Natural killer cell (primary cell): Measurements from ENCODE around the gene LRP4. TPM values are rescaled to one million over a fixed set of nuclear protein-coding genes. Genes with fewer than 3 reads are reported as not detected.

Experiments used
- ATAC-seq, 3 donors: fragments of 150-1000 bp in 2 of 3; fragments of 200-7000 bp in 1 of 3; cut with Tn5 transposase; 1 replicate in 1 of 3; 2 replicates in 2 of 3; pipeline ENCODE4 v1.10.0; 2021; ENCODE audit warnings: mild to moderate bottlenecking in 2 of 3, moderate library complexity in 2 of 3
- DNase-seq, 2 donors: peaks; one replicate each; pipeline versions ENCODE4 v3.0.0 to v3.0.0-alpha.2; 2013 to 2021; ENCODE audit warnings: mixed read lengths in 1 of 2
- H3K27ac ChIP-seq: one replicate; pipeline ENCODE4 v1.5.1; 2013; ENCODE audit warnings: mild to moderate bottlenecking, low read length
- H3K27me3 ChIP-seq: one replicate; pipeline ENCODE4 v1.6.1; 2013; ENCODE audit warnings: low read length; ENCODE audit not compliant: control insufficient read depth, insufficient read depth
- H3K36me3 ChIP-seq: one replicate; pipeline ENCODE4 v1.6.1; 2013; ENCODE audit warnings: low read length; ENCODE audit not compliant: control insufficient read depth, insufficient read depth
- H3K4me1 ChIP-seq: one replicate; pipeline ENCODE4 v1.6.1; 2013; ENCODE audit warnings: low read length; ENCODE audit not compliant: control insufficient read depth, insufficient read depth
- H3K4me3 ChIP-seq: one replicate; pipeline ENCODE4 v1.5.1; 2013; ENCODE audit warnings: low read length
- H3K9me3 ChIP-seq: one replicate; pipeline ENCODE4 v1.6.1; 2013; ENCODE audit warnings: low read length; ENCODE audit not compliant: control insufficient read depth, insufficient read depth
- H3K27ac Mint-ChIP-seq, 2 donors: one replicate each; pipeline ENCODE4 v1.8.0; 2022; ENCODE audit warnings: mild to moderate bottlenecking in 2 of 2, mixed read lengths in 2 of 2, moderate library complexity in 1 of 2
- H3K27me3 Mint-ChIP-seq, 2 donors: one replicate each; pipeline ENCODE4 v1.8.0; 2022; ENCODE audit warnings: low read depth in 2 of 2, mixed read lengths in 2 of 2
- H3K36me3 Mint-ChIP-seq: one replicate; pipeline ENCODE4 v1.8.0; 2022; ENCODE audit warnings: mixed read lengths
- H3K4me1 Mint-ChIP-seq, 2 donors: one replicate each; pipeline ENCODE4 v1.8.0; 2022; ENCODE audit warnings: mixed read lengths in 2 of 2
- H3K4me3 Mint-ChIP-seq: one replicate; pipeline ENCODE4 v1.8.0; 2022; ENCODE audit warnings: mild to moderate bottlenecking, moderate library complexity, mixed read lengths
- H3K9me3 Mint-ChIP-seq, 2 donors: one replicate each; pipeline ENCODE4 v1.8.0; 2022; ENCODE audit warnings: mixed read lengths in 2 of 2
- CTCF ChIP-seq: fragments of 200-600 bp; IDR thresholded peaks from one replicate; pipeline ENCODE4 v1.8.0; 2022; ENCODE audit warnings: antibody characterized with exemption
- WGBS: methylation state at CpG from one replicate; pipeline ENCODE4 v1.1.7; 2013; ENCODE audit warnings: missing lambda C conversion rate; ENCODE audit not compliant: insufficient coverage; 5-methylcytosine and 5-hydroxymethylcytosine counted together
- intact Hi-C: fragments of 100-400 bp; cut with micrococcal nuclease; formaldehyde crosslinking; loops from one replicate; pipeline ENCODE4 v1.14.2; 2022
- total RNA-seq, 4 donors: library from RNA; stranded (reverse); fragments of 120-200 nt in 1 of 4; gene quantifications; one replicate each; pipeline versions ENCODE4 v1.2.3 to v1.2.4, GENCODE V29; 2013 to 2022

Gene LRP4
- total RNA-seq, 3 donors from 2014 or later (not counting 1 experiment from before 2014, with no cell fraction given): not detected

DNA sequence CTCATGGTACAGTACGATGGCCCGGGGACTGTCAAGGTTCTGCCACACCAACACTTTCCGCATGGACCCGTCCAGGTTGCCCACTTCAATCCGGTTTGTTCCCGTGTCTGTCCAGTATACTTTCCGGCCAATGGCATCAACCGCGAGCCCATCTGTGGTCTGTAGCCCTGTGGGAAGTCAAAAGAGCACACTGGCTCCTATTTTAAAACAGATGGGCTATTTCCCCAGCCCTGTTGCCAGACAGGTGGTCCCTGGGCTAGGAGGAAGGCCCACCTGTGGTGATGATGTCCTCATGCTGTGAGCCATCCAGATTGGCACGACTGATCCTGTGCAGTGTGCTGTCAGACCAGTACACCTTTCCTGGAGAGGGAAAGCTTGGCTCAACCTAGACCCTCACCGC lies 41.9 kb downstream of the LRP4 start:
- H3K36me3 ChIP-seq: no peaks in the 10 kb centered on the region
- H3K4me1 ChIP-seq: no peaks in the 10 kb centered on the region
- Mint-ChIP-seq H3K27ac (no peak overlapping the region), H3K27me3 (peaks cover 7% of the 10 kb centered on the region in 2 donors), H3K9me3 (no peaks in the 10 kb centered on the region), H3K4me3 (no peak overlapping the region), H3K4me1 (no peaks in the 10 kb centered on the region), H3K36me3 (no peaks in the 10 kb centered on the region)
- DNase-seq: no peak
- 93% methylated on average over 11 of the region's 11 CpGs for WGBS
- H3K27me3 ChIP-seq: no peaks in the 10 kb centered on the region
- TF ChIP-seq CTCF: no peak
- no peak for ATAC-seq
- H3K4me3 ChIP-seq: no peak overlapping the region
- no peak overlapping the region for H3K27ac ChIP-seq
- no peaks in the 10 kb centered on the region for H3K9me3 ChIP-seq
- intact Hi-C loops: no loop called here

DNA sequence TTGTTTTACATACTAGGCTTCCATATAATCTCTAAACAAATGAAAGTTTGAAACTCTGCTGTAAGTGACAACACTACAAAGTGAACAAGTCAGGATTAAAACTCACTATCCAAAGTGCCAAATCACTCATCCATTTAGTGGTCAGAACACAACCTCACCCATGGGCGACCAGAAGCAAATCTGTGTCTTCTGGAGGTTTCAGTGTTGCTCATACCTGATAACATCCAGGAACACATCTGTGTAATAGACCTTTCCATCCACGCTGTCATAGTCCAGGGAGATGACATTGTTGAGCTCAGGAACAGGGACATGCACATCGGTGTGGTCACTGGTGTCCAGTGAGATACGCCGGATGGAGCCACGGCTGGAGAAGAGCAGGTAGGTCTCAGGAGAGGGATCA lies 43.8 kb downstream of the LRP4 start:
- Mint-ChIP-seq H3K4me1 (no peaks in the 10 kb centered on the region), H3K9me3 (no peaks in the 10 kb centered on the region), H3K27me3 (peaks cover 7 to 9% of the 10 kb centered on the region in 2 donors), H3K27ac (no peak overlapping the region), H3K4me3 (no peak overlapping the region), H3K36me3 (no peaks in the 10 kb centered on the region)
- Histone ChIP-seq H3K27ac (no peak overlapping the region), H3K36me3 (no peaks in the 10 kb centered on the region), H3K27me3 (no peaks in the 10 kb centered on the region), H3K4me3 (no peak overlapping the region), H3K4me1 (no peaks in the 10 kb centered on the region), H3K9me3 (no peaks in the 10 kb centered on the region)
- no peak for ATAC-seq
- TF ChIP-seq CTCF: no peak
- intact Hi-C loops: no loop called here
- WGBS: 86% methylated on average over 6 of the region's 6 CpGs
- no peak for DNase-seq

- no peak for TF ChIP-seq CTCF
- no peaks in the 10 kb centered on the region for H3K36me3 ChIP-seq
- no peaks in the 10 kb centered on the region for H3K9me3 Mint-ChIP-seq
- ATAC-seq (no peak), DNase-seq (no peak)
- H3K27me3 ChIP-seq: no peaks in the 10 kb centered on the region
- no peak overlapping the region for H3K27ac Mint-ChIP-seq
- H3K9me3 ChIP-seq: no peaks in the 10 kb centered on the region
- H3K4me3 Mint-ChIP-seq: no peak overlapping the region
- no peak overlapping the region for H3K27ac ChIP-seq
- whole genome bisulfite sequencing: 91% methylated on average over 6 of the region's 6 CpGs
- H3K4me1 Mint-ChIP-seq: no peaks in the 10 kb centered on the region
- intact Hi-C loops: no loop called here
- no peaks in the 10 kb centered on the region for H3K36me3 Mint-ChIP-seq
- H3K4me1 ChIP-seq: no peaks in the 10 kb centered on the region
- H3K4me3 ChIP-seq: no peak overlapping the region
- H3K27me3 Mint-ChIP-seq: peaks cover 13% of the 10 kb centered on the region in 2 donors
Measured at GRCh38 chr11:46868912-46869311, 49.4 kb downstream of the LRP4 start.

DNA sequence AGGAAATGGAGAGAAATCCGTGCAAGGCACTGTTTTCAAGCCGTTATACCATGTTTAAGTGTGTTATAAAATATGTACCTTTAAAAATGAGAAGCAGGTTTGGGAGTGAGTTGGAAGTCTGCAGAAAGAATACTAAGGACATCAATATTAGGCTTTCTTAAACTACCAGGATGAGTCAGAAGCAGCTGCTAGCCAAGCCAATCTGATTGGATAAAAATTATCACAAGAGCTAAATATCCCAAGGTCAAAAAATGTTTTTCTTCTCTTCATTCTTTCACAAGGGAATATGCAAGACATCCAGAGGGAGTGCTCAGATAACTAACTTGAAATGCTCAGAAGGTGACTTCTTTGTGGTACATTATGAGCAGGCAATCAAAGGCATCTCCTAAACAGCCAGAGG lies 53.0 kb downstream of the LRP4 start:
- no peaks in the 10 kb centered on the region for H3K9me3 ChIP-seq
- ATAC-seq: no peak
- Mint-ChIP-seq H3K9me3 (no peaks in the 10 kb centered on the region), H3K4me1 (no peaks in the 10 kb centered on the region), H3K36me3 (no peaks in the 10 kb centered on the region), H3K27me3 (peaks cover 6 to 13% of the 10 kb centered on the region in 2 donors), H3K27ac (no peak overlapping the region), H3K4me3 (no peak overlapping the region)
- intact Hi-C loops: no loop called here
- TF ChIP-seq CTCF: no peak
- no peak for DNase-seq
- no peaks in the 10 kb centered on the region for H3K36me3 ChIP-seq
- WGBS: 81% methylated on average over 2 of the region's 2 CpGs
- H3K27ac ChIP-seq: no peak overlapping the region
- no peaks in the 10 kb centered on the region for H3K4me1 ChIP-seq
- H3K4me3 ChIP-seq: no peak overlapping the region
- H3K27me3 ChIP-seq: no peaks in the 10 kb centered on the region
